HCT116 (cell line): Measurements from ENCODE around the gene SDCBP2. TPM values are rescaled to one million over a fixed set of nuclear protein-coding genes. Genes with fewer than 3 reads are reported as not detected.

Experiments used
- ATAC-seq: fragments of 200-7000 bp; cut with Tn5 transposase; 2 replicates; pipeline ENCODE4 v1.9.1; 2020; ENCODE audit warnings: mild to moderate bottlenecking, moderate library complexity
- BruUV-seq: library from RNA; stranded (reverse); fragments of 400-500 nt; replicated peaks from 2 replicates; lab custom pipeline; 2021; lab: Mats Ljungman, UMichigan
- CTCF ChIA-PET: fragments of 300-600 bp; sonication (Branson Sonifier 250); formaldehyde crosslinking; loops from one replicate; lab custom pipeline; 2021; ENCODE audit warnings: antibody characterized with exemption; lab: Charles Lee
- POLR2A ChIA-PET: fragments of 300-600, 350-600 bp; sonication (Branson Sonifier 250); formaldehyde crosslinking; loops from one replicate; lab custom pipeline; 2021; ENCODE audit warnings: antibody characterized with exemption; lab: Charles Lee
- RAD21 ChIA-PET, 2 experiments: fragments of 300-600 bp; sonication (Branson Sonifier 250); formaldehyde crosslinking; loops; one replicate each; lab custom pipeline; 2023; ENCODE audit warnings: low total read pairs in 2 of 2; ENCODE audit not compliant: uncharacterized antibody in 2 of 2, unreplicated experiment in 2 of 2, low non-redundant PET in 1 of 2; lab: Charles Lee
- DNase-seq: peaks from one replicate; pipeline ENCODE4 v3.0.0-alpha.2; 2010; ENCODE audit warnings: low read depth, low spot score
- H2AFZ ChIP-seq: fragments of 200-600 bp; shearing (Covaris generic), sonication (generic); 2 replicates; pipeline ENCODE4 v1.6.1; 2017; ENCODE audit warnings: low read depth, mixed run types, mixed read lengths, antibody characterized with exemption, low read length; ENCODE audit not compliant: poor library complexity, severe bottlenecking
- H3K27ac ChIP-seq: 2 replicates; pipeline ENCODE4 v1.5.1; 2012; ENCODE audit warnings: low read depth, low read length
- H3K27me3 ChIP-seq: fragments of 200-600 bp; sonication (generic); 2 replicates; pipeline ENCODE4 v1.6.1; 2016; ENCODE audit warnings: mixed run types, low read length, mixed read lengths; ENCODE audit not compliant: insufficient read depth
- H3K36me3 ChIP-seq, 2 experiments: fragments of 200-500 bp in 1 of 2; fragments of 200-600 bp in 1 of 2; sonication (Bioruptor generic) in 1 of 2; sonication (generic) in 1 of 2; 2 replicates each; pipeline versions ENCODE4 v1.5.1 to v1.6.1; 2014 to 2016; ENCODE audit warnings: low read length in 2 of 2, inconsistent platforms in 1 of 2, mixed read lengths in 1 of 2, mixed run types in 1 of 2; ENCODE audit not compliant: insufficient read depth in 2 of 2, control insufficient read depth in 1 of 2
- H3K4me1 ChIP-seq, 2 experiments: fragments of 200-600 bp in 1 of 2; sonication (generic) in 1 of 2; 2 replicates each; pipeline versions ENCODE4 v1.5.1 to v1.6.1; 2012 to 2017; ENCODE audit warnings: low read length in 2 of 2, inconsistent platforms in 1 of 2, mild to moderate bottlenecking in 1 of 2, mixed read lengths in 1 of 2, mixed run types in 1 of 2, moderate library complexity in 1 of 2; ENCODE audit not compliant: insufficient read depth in 2 of 2, control insufficient read depth in 1 of 2
- H3K4me2 ChIP-seq: fragments of 200-600 bp; sonication (generic); 2 replicates; pipeline ENCODE4 v1.6.1; 2017; ENCODE audit warnings: mixed run types, low read length, mixed read lengths
- H3K4me3 ChIP-seq, 2 experiments: fragments of 200-600 bp in 1 of 2; sonication (generic) in 1 of 2; replicated peaks in 1 of 2; 2 replicates each; pipeline ENCODE4 v1.5.1; 2011 to 2016; ENCODE audit warnings: low read length in 2 of 2, control low read depth in 1 of 2, low read depth in 1 of 2, mild to moderate bottlenecking in 1 of 2, mixed read lengths in 1 of 2, mixed run types in 1 of 2
- H3K79me2 ChIP-seq: fragments of 200-600 bp; sonication (generic); 2 replicates; pipeline ENCODE4 v1.6.1; 2017; ENCODE audit warnings: mild to moderate bottlenecking, mixed run types, low read length, moderate library complexity, mixed read lengths; ENCODE audit not compliant: insufficient read depth
- H3K9ac ChIP-seq: fragments of 200-600 bp; sonication (generic); 2 replicates; pipeline ENCODE4 v1.6.1; 2016; ENCODE audit warnings: low read length, mixed read lengths
- H3K9me2 ChIP-seq: fragments of 200-600 bp; sonication (generic), shearing (Covaris generic); 2 replicates; pipeline ENCODE4 v1.6.1; 2017; ENCODE audit warnings: mixed run types, mild to moderate bottlenecking, moderate library complexity; ENCODE audit not compliant: insufficient read depth
- H3K9me3 ChIP-seq, 2 experiments: fragments of 200-500 bp in 1 of 2; fragments of 200-600 bp in 1 of 2; sonication (Bioruptor generic) in 1 of 2; sonication (generic) in 1 of 2; 2 replicates each; pipeline ENCODE4 v1.6.1; 2014 to 2017; ENCODE audit warnings: low read length in 2 of 2, mixed read lengths in 2 of 2, inconsistent platforms in 1 of 2, low read depth in 1 of 2, mild to moderate bottlenecking in 1 of 2, mixed run types in 1 of 2, moderate library complexity in 1 of 2; ENCODE audit not compliant: control insufficient read depth in 1 of 2, insufficient read depth in 1 of 2
- H4K20me1 ChIP-seq: fragments of 200-600 bp; sonication (generic), shearing (Covaris generic); 2 replicates; pipeline ENCODE4 v1.6.1; 2017; ENCODE audit warnings: mixed run types, mild to moderate bottlenecking, moderate library complexity; ENCODE audit not compliant: insufficient read depth
- CEBPB ChIP-seq: IDR thresholded peaks from 2 replicates; pipeline ENCODE4 v1.6.1; 2012; ENCODE audit warnings: low read depth
- EZH2 ChIP-seq: fragments of 200-600 bp; sonication (generic); IDR thresholded peaks from 2 replicates; pipeline ENCODE4 v1.6.1; 2017; ENCODE audit warnings: antibody characterized with exemption, mixed run types
- SIN3A ChIP-seq: IDR thresholded peaks from 2 replicates; pipeline ENCODE4 v1.6.1; 2012; ENCODE audit warnings: low read depth
- SRF ChIP-seq: IDR thresholded peaks from 2 replicates; pipeline ENCODE4 v1.6.1; 2012; ENCODE audit warnings: low read depth
- ZFX ChIP-seq: fragments of 450-650 bp; IDR thresholded peaks from 2 replicates; pipeline ENCODE4 v1.6.1; 2017
- intact Hi-C: fragments of 100-400 bp; cut with micrococcal nuclease; formaldehyde crosslinking; loops from 2 replicates; pipeline ENCODE4 v1.10.0; 2022
- total RNA-seq: library from RNA; stranded (reverse); gene quantifications from one replicate; pipeline ENCODE4 v1.2.1, GENCODE V29; 2021; ENCODE audit not compliant: unreplicated experiment
- TF ChIP-seq, protein P1 (sequence below), 3 experiments: fragments of 200-600 bp in 1 of 3; sonication (generic) in 1 of 3; IDR thresholded peaks in 2 of 3; conservative IDR thresholded peaks in 1 of 3; 2 replicates each; pipeline ENCODE4 v1.5.1; 2012 to 2017; ENCODE audit warnings: low read depth in 2 of 3, low read length in 2 of 3, antibody characterized with exemption in 1 of 3, borderline replicate concordance in 1 of 3, control low read depth in 1 of 3, mild to moderate bottlenecking in 1 of 3, mixed read lengths in 1 of 3, mixed run types in 1 of 3, moderate library complexity in 1 of 3; ENCODE audit not compliant: insufficient read depth in 1 of 3

Gene SDCBP2
- total RNA-seq, 1 experiment from 2014 or later, result 3.4 TPM

GRCh38 chr20:1373614-1374013 lies 44.7 kb upstream of the SDCBP2 start (continued):
- no peak for TF ChIP-seq SIN3A
- no peak for TF ChIP-seq CEBPB
- no peak for TF ChIP-seq SRF

DNA sequence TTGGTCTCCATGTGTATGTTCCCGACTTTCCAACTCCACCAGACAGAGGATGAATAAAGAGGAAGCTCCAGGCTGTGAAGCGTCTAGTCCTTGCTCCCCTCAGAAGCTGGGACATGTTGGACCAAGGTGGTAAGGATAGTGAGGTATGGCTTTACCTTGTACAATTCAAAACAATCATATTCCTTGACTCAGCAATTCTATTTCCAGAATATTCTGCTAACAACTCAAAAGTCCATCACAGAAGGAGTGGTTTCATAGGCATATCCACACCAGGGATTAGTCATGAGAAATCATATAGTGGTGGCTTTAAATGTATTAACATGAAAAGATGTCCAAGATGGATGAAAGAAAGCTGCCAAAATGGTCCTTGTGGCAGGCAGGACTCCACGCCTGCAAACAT lies 44.1 kb upstream of the SDCBP2 start:
- peaks cover 24 to 39% of the 10 kb centered on the region in 2 experiments for H3K36me3 ChIP-seq
- POLR2A ChIA-PET, result no interaction called here
- RAD21 ChIA-PET, result no interaction called here
- no TSS peak for BruUV-seq
- no peak overlapping the region for H3K27ac ChIP-seq
- intact Hi-C loops, result no loop called here
- H3K9ac ChIP-seq, result no peak overlapping the region
- TF ChIP-seq, protein P1, sequence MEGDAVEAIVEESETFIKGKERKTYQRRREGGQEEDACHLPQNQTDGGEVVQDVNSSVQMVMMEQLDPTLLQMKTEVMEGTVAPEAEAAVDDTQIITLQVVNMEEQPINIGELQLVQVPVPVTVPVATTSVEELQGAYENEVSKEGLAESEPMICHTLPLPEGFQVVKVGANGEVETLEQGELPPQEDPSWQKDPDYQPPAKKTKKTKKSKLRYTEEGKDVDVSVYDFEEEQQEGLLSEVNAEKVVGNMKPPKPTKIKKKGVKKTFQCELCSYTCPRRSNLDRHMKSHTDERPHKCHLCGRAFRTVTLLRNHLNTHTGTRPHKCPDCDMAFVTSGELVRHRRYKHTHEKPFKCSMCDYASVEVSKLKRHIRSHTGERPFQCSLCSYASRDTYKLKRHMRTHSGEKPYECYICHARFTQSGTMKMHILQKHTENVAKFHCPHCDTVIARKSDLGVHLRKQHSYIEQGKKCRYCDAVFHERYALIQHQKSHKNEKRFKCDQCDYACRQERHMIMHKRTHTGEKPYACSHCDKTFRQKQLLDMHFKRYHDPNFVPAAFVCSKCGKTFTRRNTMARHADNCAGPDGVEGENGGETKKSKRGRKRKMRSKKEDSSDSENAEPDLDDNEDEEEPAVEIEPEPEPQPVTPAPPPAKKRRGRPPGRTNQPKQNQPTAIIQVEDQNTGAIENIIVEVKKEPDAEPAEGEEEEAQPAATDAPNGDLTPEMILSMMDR (IDR thresholded peaks at IDR 0.05 in 2 of 3, conservative IDR thresholded peaks at IDR 0.05 in 1 of 3; ENCODE audit: borderline replicate concordance in 1 of 3, insufficient read depth in 1 of 3, low read depth in 2 of 3, low read length in 2 of 3), result no peak
- TF ChIP-seq ZFX (no peak), EZH2 (no peak), CEBPB (no peak), SIN3A (no peak)
- TF ChIP-seq, all 23 proteins: peak for 0
- Histone ChIP-seq H4K20me1 (peaks cover 18% of the 10 kb centered on the region), H3K79me2 (peaks cover 86% of the 10 kb centered on the region), H3K27me3 (no peaks in the 10 kb centered on the region), H3K4me3 (no peak overlapping the region), H3K4me2 (no peak overlapping the region), H3K9me2 (no peaks in the 10 kb centered on the region), H3K9me3 (no peaks in the 10 kb centered on the region), H2AFZ (no peak overlapping the region), H3K4me1 (peaks cover 6 to 16% of the 10 kb centered on the region in 2 experiments; a peak in 3 of 4 replicates)
- ATAC-seq, result no peak
- DNase-seq, result no peak
- CTCF ChIA-PET, result no interaction called here
